Activated gamma-delta T cell treated with anti-CD3 and anti-CD28 coated beads, Interleukin-2, amount 50 U/mL, for 16 hours (primary cell): ENCODE results near the gene NSMF.

Source experiments
- DNase-seq: peaks from one replicate; pipeline ENCODE4 v3.0.0-alpha.2; 2020; ENCODE audit warnings: low read depth

Gene NSMF

DNA sequence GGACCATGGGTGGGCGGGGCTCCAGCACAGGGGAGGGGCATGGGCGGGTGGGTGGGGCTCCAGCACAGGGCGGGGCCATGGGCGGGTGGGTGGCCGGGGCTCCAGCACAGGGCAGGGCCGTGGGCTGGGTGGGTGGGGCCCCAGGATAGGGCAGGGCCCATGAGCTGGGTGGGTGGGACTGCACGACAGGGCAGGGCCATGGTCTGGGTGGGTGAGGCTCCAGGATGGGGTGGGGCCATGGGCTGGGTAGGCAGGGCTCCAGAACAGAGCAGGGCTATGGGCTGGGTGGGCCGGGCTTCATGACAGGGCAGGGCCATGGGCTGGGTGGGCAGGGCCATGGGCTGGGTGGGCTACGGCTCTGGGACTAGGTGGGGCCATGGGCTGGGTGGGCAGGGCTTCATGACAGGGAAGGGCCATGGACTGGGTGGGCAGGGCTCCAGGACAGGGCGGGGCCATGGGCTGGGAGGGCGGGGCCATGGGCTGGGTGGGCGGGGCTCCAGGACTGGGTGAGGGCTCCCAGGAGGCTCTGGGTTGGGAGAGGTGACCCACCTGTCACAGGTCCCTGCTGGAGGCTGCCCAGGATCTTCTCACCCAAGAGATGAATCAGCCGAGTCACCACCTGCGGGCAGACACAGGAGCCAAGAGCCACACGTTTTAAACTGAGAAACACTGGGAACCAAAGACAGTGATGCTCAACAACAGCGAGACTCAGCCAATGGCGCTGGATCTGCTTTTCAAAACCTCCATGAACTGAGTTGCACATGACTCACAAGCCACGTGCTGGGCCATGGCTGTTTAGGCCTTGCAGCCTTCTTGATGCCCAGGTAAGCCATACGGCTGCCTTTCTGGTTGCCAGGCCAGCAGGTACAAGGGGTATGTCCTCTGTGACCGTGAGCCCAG lies 33.6 kb upstream of the NSMF start:
- DNase-seq, result no peak

DNA sequence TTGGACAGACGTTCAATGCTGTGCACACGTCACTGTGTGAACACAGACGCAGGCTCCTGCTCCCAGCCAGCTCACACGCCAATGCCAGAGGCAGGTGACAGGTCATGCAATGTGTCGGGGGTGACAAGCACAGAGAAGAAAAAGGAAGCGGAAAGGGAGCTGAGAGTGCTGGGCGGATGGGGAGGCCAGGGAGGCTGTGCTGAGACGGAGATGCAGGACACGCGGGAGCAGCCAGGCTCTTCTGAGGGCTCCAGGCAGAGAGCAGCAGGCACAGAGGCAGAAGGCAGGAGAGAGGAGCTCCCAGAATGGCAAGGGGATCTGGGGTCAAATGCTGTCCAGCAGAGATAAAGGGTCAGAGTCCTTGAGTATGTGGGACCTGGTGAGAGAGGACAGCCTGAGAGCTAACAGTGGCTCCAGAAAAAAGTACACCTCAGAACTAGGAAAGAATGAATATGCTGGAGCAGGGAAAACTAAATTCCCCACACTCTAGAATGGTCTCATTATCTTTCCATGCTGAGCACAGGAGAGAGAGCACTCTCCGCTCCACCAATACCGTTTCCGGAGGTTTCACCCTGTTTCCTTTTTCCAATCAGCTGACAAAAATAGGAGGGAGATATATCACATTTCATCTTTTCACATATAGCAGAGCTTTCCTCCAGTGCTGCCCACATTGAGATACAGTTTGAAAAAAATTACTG lies 32.8 kb upstream of the NSMF start:
- DNase-seq, result no peak

DNA sequence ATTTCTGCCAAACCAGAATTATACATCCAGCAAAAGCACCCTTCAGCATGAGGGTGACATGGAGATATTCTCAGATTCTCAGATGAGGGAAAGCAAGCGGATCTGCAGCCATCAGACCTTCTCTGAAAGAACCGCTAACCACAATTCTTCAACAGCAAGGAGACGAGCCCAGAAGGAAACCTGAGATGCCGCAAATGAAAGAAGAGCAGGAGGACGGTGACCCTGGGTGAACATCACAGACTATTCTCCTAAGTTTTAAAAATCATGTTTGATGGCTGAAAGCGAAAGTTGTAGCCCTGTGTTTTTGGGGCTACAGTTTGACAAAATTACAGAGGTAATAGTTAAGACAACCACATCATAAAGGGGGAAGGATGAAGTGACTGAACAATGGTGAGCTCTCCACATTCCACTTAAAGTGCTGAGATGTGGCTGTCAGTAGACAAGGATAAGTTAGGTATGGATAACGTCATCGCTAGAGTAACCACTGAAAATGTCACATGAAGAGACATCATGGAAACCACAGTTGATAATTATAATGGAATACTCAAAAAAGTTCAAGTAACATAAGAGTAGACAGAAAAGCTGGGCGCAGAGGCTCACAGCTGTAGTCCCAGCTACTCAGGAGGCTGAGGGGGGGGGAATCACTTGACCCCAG lies 31.5 kb upstream of the NSMF start:
- no peak for DNase-seq

DNA sequence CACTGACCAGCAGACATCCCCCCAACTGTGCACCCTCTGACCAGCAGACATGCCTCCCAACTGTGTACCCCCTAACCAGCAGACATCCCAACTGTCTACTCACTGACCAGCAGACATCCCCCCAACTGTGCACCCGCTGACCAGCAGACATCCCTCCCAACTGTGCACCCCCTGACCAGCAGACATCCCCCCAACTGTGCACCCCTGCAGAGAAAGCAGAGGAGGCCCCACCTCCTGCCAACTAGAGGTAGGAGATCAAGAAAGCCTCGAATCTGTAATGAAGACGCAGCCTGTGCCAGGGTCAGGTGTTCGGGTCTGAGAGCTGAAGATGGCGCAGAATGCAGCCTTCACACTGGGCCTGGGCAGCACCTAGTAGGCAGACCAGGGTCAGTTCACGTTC lies 29.8 kb upstream of the NSMF start:
- DNase-seq, result no peak

DNA sequence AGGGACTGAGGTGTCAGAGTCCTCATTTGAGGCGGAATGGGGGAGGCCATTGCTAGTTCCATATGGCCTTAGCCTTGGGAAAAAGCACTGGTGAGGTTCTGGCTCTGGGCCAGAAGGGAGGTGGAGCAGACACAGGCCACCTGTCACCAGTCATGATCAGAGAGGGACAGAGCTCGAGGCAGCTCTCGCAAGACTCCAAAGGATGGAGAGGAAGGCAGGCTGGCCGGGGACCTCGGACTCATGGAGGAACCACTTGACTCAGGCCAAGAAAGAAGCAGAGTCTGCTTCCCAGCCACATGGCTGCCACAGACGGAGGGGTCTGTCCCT lies 29.2 kb upstream of the NSMF start:
- DNase-seq, result no peak

DNA sequence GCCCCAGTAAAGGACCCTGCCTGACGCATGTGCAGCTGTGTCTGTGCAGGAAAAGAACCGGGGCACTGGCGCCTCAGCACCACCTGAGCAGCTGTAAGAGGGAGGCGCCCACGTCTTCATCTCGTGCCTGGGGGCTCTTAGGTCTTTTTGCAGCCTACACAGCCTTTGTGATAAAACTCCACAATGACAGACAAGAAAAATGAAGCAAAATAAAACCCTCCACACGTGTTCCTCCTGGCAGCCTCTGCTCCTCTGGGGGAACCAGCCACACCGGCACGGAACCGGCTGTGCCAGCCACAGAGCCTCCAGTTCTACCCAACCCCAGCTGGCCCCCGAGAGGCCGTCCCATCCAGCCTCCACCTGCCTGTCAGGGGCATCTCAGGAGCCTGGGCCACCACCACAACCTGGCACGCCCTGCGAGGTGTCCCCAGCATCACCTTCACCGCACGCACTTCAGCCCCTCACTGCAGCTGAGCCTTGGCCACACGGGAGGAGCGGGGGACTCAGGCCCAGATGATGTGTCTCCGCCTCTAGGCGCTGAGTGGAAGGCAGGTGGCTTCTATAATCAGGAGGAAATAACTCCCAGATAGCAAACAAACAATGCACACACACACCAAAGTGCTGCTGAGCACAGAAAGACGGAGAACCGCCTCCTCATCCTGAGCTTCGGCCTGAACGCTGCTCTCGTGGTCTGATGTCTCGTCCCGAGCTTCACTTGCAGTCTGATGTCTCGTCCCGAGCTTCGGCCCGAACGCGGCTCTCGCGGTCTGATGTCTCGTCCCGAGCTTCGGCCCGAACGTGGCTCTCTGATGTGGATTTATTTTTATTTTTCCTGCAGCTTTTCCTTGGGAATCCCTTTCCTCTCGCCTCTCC lies 28.6 kb upstream of the NSMF start:
- no peak for DNase-seq

DNA sequence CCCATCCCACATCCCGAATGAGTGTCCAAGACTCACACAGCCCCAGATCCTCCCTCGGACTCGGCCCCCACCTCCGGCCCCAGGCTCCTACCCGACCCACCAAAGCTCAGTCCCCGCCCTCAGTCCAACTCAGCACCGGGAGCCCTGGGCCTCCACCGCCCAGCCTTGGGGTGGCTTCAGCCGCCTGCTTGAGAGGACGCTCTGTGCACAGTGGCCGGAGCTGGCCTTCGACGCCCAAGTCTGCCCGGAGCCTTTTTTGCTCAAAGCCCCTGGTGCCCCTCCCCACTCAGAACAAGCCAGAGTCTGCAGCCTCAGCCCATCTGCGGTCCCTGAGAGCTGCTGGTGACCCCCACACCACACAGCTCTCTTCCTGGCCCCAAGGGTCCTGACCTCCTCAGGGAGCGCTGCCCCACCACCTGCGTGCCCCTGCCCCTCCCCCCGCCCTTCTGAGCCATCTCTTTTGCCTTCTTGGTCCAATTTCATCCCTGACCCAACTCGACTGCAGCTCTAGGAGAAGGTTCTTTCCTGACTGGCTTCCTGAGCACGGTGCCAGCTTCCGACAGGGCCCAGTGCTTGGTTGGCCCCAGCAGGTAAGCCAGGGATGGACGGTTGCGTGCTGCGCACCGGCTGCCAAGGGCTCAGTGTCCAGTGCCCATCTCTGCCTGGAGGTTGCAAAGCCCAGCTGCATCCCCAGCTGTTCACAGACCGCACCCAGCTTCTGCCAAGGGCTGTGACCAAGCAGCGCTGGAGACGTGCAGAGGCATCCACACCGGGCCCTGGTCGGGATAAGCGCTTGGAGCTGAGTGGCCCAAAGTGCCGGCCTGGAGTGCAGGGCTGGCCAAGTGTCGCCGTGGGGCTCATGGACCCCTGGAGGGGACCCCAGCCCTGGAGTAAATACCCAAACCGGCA lies 27.7 kb upstream of the NSMF start:
- DNase-seq, result no peak

DNA sequence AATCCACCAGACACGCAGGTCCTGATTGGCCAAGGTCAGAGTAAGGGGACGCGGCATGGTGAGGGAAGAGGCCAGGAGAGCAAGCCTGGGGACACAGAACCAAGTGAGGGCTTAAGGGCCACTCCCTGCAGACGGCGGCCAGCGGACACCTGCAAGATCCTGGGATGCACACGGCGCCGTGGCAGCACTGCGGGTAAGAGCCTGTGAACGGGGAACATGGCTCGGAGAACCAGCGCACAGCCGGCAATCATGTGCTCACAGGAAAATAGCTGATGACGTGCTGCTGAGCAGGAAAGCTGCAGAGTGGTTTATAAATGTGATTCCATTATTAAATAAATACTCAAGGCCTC lies 27.0 kb upstream of the NSMF start:
- DNase-seq, result no peak

DNA sequence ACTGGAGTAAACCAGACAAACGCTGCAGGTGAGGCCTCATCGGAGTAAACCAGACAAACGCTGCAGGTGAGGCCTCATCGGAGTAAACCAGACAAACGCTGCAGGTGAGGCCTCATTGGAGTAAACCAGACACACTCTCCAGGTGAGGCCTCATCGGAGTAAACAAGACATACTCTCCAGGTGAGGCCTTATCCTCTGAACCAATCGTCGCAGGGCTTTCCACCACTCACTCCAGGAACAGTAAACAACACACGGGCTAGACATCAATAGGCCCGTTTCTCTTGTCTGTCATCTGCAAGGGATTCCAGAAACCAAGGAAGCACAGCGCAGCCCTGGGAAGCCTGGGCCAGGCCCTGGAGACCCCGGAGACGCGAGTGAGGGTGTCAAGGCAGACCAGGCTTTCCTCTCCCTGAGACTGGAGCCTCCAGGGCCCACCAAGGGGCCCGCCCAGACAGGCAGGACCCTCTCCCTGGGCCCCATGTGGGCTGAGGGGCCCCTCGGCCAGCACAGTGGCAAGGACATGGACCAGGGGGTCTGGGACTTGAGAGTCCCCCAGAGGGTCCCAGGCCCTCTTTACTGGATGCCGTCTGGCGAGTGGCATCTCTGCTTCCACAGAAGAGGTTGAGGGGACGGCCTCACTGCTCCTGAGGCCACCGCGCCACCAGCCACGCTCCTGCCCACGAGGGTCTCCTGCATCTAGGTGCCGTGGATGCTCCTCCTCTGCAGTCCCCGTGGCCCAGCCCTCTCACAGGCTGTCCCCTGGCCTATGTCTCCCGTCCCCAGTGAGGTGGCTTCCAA lies 26.4 kb upstream of the NSMF start:
- DNase-seq, result no peak

DNA sequence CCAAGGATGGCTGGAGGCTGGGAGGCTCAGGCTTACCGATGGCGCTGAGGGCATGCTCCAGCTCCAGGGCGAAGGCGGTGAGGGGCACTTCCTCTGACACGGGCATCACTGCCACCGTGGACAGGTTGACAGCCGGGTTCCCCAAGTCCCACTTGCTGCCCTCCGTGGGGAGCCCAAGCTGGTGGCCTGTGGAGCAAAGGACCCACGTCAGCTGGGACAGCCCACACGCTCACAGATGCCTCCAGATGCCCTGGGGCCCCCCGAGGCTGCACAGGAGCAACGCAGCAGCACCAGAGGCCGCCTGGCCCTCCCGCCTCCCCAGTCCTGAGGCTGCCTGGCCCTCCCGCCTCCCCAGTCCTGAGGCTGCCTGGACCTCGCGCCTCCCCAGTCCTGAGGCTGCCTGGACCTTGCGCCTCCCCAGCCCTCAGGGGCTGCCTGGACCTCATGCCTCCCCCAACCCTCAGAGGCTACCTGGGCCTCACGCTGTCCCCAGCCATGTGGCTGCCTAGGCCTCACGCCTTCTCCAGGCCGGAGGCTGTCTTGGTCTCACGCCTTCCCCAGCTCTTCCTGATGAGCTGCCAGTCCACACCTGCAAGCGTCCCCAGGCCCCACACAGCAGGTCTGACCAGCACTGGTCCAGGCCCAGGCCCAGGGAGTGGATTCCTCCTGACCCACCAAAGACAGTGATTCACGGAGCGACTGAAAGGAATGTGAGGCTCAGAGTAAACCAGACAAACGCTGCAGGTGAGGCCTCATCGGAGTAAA lies 25.6 kb upstream of the NSMF start:
- no peak for DNase-seq

DNA sequence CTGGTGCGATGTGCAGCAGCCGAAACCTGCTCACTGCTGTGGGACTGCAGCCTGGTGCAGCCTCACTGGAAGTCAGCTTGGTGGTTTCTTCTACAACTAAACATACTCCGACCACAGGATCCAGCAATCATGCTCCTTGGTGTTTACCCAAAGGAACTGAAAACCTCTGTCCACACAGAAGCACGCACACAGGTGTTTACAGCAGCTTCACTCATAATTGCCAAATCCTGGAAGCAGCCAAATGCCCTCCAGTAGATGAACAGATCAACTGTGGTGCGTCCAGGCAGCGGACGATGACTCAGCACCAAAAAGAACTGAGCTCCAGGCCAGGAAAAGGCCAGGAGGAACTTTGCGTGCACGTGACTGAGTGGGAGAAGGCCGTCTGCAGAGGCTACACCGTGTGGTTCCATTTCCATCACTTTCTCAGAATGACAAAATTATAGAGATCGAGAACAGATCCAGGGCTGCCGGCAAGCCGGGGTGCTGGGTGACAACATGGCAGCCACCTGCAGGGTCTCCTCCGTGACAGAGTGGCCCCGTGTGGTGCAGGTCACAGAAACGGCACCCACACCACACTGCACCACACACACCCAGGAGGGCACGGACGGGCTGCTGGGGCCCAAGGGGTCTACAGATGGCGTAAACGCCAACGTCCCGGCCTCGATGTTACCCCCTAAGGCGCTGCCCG lies 23.1 kb upstream of the NSMF start:
- DNase-seq, result no peak

DNA sequence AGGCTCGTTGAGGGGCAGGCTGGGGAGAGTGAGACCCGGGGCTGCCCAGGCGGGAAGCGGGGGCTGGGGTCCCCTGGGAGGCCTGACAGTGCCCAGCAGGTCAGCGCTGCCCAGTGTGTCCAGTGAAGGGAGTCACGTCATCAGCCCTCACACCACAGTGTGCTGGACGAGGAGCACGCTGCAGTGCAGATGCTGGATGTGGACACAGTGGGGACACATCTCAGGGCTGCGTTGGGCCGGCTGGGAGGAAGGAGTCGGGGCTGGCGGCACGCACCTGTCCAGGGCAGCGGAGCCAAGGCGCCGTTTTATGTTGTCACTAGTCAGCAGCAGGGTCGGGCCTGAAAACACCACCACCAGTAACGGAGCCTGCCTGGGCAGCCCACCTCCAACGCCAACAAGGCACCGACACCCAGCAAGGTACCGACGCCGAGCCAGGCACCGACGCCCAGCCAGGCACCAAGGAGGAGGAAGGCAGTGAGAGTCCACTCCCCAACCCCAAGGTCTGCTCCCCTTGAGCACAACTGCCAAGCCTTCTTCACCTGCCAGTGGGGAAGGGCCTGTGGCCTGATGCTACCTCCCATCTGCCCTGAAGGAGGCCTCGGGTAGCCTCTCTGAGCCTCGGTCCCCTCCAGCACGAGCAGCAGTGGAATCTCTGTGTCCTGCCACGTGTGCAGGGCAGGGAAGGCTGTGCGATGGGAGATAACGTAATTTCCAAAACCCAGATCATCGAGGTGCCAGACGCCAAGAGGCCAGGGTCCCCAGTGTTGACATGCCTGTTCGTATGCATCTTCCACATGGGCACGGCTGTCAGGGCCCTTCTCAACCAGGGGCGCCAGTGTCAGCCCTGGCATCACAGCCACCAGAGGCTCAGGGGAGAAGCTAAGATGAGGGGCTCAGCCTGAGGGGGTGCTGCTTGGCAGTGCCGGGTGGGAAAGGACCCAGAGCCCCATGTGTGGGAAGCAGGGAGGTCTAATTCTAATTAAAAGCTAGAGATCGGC lies 21.9 kb upstream of the NSMF start:
- no peak for DNase-seq

DNA sequence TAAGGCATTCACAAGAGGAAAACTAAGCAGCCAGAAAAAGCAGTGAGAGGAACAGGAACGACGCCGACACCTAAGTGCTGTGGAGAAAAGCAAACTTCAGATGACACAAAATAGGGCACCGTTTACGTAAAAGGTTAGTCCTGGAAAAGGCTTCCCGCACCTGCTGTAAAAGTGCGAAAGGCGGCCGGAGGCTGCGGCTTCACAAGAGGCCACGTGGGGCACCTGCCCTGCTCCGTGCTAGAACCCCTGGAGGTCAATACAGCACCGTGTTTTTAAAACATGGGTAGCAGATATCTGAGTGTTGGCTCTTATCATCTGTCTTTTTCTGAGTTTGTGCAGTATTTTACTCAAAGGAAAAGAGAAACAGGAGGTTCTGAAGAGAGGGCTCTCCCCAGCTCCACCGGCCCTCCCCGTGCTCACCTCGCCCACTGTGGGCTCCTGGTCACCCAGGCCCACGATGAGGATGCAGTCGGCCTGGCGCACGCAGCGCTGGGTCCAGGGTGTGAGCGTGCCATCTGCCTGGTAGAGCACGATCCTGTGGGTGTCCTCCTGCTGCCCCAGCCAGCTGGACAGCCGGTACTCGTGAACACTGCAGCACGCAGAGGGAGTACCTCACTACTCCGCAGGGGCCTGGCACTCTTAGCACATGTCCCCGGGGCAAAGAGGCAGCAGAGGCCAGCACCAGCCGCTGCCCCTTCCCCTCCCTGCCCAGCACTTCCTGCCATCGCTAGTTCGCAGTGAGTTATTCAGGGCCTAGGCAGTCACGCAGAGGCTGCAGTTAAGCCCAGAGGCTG lies 21.0 kb upstream of the NSMF start:
- no peak for DNase-seq

DNA sequence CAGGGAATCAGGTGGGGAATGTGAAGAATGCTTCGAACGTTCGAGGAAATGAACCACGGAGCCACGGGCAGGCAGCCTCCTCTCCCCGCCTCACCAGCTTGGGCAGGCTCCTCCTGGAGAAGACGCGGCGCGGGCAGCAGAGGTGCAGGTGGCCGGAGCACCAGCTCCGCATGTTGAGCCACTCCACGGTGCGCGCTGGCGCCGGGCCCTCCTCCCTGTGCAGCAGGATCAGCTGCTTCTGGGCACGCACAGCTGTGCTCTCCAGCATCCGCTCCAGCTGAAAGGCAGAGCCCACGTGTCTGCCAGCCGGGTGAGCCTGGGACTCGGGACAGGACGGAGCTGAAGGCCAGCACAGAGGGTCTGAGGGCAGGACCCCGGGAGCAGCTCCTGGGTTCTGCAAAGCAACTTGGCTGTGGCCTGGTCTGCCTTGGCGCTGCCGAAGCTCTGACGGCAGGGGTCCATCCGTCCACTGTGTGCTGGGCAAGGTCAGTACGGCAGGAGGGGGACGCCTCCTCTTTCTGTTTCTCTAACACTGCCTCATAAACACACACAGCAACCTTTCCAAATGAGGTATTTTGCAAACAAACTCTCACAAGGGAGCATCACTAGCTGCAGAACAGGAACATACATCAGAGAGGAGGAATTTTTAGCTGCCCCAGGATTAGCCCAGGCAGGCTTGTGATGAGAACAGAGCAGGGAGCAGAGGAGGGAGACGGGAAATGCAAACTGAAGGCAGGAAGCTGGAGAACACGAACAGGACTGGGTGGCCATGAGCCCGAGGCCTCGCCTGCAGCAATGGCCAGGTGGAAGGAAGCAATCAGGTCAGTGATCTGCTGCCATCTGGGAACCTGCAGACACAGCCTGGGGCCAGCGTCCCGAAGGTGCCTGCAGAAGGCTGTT lies 20.1 kb upstream of the NSMF start:
- DNase-seq, result no peak

DNA sequence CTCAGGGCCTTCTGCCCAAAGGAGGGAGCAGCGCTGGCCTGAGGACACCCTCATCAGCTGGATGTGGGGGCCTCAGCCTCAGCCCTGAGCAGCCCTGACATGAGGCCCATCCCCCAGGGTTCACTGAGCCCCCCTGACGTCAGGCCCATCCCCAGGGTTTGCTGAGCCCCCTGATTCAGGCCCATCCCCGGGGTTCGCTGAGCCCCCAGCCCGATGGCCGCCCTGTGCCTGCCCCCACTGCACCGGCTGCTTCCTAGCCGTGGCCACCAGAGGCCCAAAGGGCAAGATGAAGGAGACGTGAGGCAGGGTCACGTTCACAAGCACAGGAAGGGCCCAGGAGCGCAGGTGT lies 19.5 kb upstream of the NSMF start:
- no peak for DNase-seq
